ENCODE data around the gene PSME2.

PSME2 gene

DNA sequence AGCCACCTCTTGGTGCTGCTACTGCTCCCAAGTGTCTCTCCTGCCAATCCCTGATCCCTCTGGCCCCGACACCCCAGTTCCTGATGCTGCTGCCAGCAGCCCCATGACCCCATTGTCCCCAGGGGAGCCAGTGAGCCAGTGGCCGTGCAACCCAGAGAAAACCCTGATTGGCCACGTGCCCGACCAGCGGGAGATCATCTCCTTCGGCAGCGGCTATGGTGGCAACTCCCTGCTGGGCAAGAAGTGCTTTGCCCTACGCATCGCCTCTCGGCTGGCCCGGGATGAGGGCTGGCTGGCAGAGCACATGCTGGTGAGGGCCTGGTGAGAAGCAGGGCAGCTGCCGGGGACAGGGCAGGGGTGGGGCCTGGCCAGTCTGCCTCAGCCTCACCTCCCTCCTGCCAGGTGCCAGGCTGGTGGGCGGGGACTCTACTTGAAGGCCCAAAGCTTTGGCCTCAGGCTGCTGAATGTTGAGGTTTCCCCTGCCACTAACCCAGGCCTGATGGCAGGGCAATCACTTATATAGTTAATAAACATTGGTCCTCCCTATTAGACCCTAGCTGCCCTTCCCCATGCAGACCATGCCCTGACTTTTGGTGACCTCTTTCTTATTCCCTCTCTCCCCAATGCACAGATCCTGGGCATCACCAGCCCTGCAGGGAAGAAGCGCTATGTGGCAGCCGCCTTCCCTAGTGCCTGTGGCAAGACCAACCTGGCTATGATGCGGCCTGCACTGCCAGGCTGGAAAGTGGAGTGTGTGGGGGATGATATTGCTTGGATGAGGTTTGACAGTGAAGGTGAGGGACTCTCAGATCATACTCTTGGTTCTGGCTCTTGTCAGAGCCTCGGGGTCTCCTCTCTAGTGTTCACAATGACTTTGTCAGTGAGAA is 47.2 kb downstream of the PSME2 start:
- no peak for DNase-seq (ENCODE audit: low spot score)
- TF ChIP-seq CTCF (IDR thresholded peaks at IDR 0.05; ENCODE audit: extremely low read depth, missing control alignments): no peak

DNA sequence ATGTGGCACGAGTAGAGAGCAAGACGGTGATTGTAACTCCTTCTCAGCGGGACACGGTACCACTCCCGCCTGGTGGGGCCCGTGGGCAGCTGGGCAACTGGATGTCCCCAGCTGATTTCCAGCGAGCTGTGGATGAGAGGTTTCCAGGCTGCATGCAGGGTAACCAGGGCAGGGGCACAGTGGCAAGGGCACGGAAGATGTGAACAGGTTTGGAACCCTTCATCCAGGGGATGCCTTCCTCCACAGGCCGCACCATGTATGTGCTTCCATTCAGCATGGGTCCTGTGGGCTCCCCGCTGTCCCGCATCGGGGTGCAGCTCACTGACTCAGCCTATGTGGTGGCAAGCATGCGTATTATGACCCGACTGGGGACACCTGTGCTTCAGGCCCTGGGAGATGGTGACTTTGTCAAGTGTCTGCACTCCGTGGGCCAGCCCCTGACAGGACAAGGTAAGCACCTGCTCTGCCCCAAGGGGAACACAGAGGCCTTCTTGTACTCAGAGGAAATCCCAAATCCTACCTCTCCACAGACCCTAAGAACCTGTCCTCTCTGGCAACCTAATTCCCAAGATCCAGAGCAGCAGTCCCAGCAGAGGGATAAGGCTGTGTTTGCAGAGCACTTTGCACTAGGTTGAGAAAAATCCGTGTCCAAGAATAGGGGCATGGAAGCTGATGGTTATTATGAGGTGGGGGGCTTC is 48.0 kb downstream of the PSME2 start:
- TF ChIP-seq CTCF (IDR thresholded peaks at IDR 0.05; ENCODE audit: extremely low read depth, missing control alignments): no peak

DNA sequence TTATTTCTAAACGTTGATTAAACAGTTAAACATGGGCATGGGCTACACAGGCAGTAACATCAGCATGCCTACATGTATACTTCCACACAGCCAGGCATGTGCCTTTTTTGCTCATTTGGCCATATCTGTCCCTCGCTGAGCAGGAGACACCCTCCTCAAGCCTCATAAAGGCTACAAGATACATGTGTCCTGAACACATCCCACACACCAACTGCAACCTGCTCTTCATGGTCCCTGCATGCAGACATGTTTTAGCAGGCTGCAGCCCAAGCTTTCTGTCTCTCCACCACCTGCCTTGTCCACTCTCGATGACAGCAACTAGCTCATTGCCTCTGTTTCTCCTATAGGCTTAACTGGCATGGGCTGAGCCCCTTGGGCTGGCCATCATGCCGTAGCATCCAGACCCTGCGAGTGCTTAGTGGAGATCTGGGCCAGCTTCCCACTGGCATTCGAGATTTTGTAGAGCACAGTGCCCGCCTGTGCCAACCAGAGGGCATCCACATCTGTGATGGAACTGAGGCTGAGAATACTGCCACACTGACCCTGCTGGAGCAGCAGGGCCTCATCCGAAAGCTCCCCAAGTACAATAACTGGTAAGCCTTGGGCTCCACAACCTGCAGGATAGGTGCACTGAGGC is 49.7 kb downstream of the PSME2 start:
- no peak for TF ChIP-seq CTCF (IDR thresholded peaks at IDR 0.05; ENCODE audit: extremely low read depth, missing control alignments)
- no peak for DNase-seq (ENCODE audit: low spot score)

More for the DNA sequence above, 48.0 kb downstream of the PSME2 start:
- DNase-seq (ENCODE audit: low spot score): no peak

DNA sequence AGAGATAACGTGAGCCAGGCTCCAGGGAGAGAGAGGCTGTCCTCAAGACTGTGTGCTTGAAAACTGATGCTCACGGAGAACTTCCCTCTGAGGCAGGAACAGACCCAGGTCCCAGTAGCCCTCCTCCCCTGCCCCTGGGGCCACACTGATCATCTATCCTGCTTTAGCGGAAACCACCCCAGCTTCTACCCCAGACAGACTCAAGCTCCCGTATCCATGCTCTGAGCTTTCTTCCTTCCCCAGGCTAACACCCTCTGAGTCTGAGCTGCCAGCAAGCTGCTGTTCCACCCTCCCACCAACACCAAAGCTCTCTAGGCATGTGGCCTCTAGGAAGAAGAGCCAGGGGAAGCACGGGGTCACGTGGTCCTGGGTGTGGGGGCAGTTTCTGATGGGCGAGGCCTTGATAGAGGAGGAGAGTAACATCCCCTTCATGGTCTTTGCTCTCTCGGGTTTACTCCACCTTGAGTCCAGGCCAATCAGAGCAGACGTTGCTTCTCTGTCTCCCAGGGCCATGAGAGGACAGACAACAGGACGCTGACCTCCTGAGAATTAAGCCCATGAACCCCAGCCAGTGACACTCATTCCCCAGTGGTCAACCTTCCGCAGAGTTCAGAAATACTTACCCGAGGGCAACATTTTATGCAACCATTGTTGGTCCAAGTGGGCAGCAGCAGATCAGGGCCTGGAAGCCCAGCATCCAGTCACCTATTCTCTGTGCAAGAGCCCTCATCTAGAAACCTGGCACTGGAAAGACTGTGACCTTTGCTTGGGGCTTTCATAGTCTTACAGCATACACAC is 50.9 kb downstream of the PSME2 start:
- TF ChIP-seq CTCF (IDR thresholded peaks at IDR 0.05; ENCODE audit: extremely low read depth, missing control alignments): no peak
- DNase-seq (ENCODE audit: low spot score): peak; percentile 96

DNA sequence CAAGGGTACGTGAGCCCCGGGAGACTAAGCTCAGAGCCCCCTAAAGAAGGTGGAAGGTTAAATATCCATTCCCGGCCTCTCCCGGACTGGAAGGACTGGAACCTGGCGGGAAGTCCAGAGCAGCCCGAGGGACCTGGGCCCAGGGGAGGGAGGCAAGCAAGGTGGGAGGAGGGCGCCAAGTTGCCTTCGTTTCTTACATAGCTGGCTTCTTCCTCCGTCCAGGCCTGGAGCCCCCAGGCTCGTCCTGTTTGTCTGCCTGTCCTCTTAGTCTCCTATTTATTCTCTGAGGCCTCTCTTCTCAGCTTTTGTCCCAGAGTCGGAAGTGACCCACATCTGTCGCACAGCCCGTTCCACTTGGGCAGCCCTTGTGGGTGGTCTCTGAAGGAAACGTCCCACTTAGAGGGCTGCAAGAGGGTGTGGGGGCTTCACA is 51.6 kb downstream of the PSME2 start:
- no peak for TF ChIP-seq CTCF (IDR thresholded peaks at IDR 0.05; ENCODE audit: extremely low read depth, missing control alignments)
- no peak for DNase-seq (ENCODE audit: low spot score)

DNA sequence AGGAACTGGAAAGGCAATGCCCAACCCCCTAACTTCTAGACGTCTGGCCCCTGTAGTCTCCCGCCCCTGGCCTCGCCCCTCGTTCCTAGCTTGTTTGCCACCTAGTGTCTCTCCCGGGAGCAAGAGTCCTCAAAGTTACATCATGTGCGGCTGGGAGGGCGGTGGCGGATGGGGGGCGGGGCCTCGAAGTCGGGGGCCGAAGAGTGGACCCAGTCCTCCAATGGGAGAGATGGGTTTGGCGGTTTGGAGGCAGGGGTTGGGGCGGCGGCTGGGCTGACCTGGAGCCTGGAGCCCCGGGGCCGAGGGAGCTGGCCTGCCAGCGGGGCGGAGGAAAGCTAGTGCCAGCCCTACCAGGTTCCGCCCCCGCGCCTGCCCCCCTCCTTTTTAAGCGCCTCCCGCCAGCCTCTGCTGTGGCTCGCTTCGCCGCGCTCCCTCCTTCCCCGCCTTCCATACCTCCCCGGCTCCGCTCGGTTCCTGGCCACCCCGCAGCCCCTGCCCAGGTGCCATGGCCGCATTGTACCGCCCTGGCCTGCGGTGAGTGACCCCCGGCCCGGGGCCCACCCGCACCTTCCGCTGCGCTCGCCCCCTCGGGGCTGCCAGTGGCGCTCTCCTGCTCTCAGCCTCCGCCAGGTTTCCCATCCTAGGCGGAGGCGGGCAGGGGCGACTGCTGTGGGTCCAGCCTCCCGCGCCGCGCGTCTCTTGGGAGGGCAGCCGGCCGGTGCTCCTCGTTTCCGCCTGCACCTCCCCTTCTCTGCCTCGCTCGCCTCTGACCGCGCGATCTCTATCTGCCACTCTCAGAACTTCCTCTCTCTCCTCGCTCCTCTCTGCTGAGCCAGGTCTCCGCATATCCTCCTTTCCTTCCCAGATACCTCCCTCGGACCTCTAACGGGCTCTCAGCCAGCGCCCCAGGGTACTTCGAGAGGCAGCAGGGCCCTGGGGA is 52.2 kb downstream of the PSME2 start, which contains the start of gene PCK2:
PCK2 (plus strand) TSS at position 411 of the 940 bp plus-strand sequence; CDS start at position 506, 95 bp downstream.
- no peak for TF ChIP-seq CTCF (IDR thresholded peaks at IDR 0.05; ENCODE audit: extremely low read depth, missing control alignments)
- peak; percentile 91 for DNase-seq (ENCODE audit: low spot score)

Measured in GM20000 (cell line).